ENCODE results near the gene TTC3. TPM values are rescaled to one million over a fixed set of nuclear protein-coding genes. Genes with fewer than 3 reads are reported as not detected.

Gene TTC3
- total and polyA plus RNA-seq, 10 of the 15 experiments (the other 5 are each of a cell fraction or from before 2014, with no cell fraction given), result 23.1 to 94.9 (median 72.7) TPM

GRCh38 chr21:37058261-37058660 is 14.8 kb upstream of the TTC3 start:
- no peak overlapping the region for H3K4me2 ChIP-seq (ENCODE audit: control insufficient read depth, insufficient read depth)
- no peaks in the 10 kb centered on the region for H3K4me1 ChIP-seq (ENCODE audit: control insufficient read depth, insufficient read depth, low read length)
- no peak for ATAC-seq
- H3K9ac ChIP-seq (ENCODE audit: control insufficient read depth, insufficient read depth, low read length), result no peak overlapping the region
- POLR2A ChIA-PET, result no interaction called here
- FAIRE-seq, result no peak
- H3K36me3 ChIP-seq (ENCODE audit: control insufficient read depth in 2 of 2, insufficient read depth in 2 of 2, low read length in 1 of 2), result no peaks in the 10 kb centered on the region
- no peaks in the 10 kb centered on the region for H3K79me2 ChIP-seq (ENCODE audit: control insufficient read depth, insufficient read depth, low read length)
- no peak for TF ChIP-seq MLLT1 (IDR thresholded peaks at IDR 0.05)
- no peak for TF ChIP-seq SIN3A (IDR thresholded peaks at IDR 0.05; ENCODE audit: low read depth, low read length)
- no peak for TF ChIP-seq NR2C2 (IDR thresholded peaks at IDR 0.05; ENCODE audit: borderline replicate concordance, control insufficient read depth, insufficient read length, low read depth)
- no peak for TF ChIP-seq CBX3 (IDR thresholded peaks at IDR 0.05; ENCODE audit: borderline replicate concordance, low read depth)
- TF ChIP-seq CEBPB (IDR thresholded peaks at IDR 0.05; ENCODE audit: borderline replicate concordance in 1 of 2, low read depth in 2 of 2, low read length in 2 of 2), result no peak
- no peak for TF ChIP-seq MEF2A (IDR thresholded peaks at IDR 0.05; ENCODE audit: insufficient read depth, low read depth, low read length)
- TF ChIP-seq SRF (IDR thresholded peaks at IDR 0.05; ENCODE audit: low read depth in 2 of 2, low read length in 2 of 2), result no peak
- no peak for TF ChIP-seq IKZF1 (conservative IDR thresholded peaks at IDR 0.05)
- TF ChIP-seq CTCF (IDR thresholded peaks at IDR 0.05 in 2 of 3, conservative IDR thresholded peaks at IDR 0.05 in 1 of 3; ENCODE audit: control insufficient read depth in 2 of 3, extremely low read depth in 1 of 3, insufficient read depth in 1 of 3, low read depth in 3 of 3, low read length in 3 of 3), result no peak
- intact Hi-C loops (cut with micrococcal nuclease; ENCODE audit: unreplicated experiment), result no loop called here
- WGBS (ENCODE audit: insufficient coverage, insufficient replicate concordance, low lambda C conversion rate, missing lambda C conversion rate), result 42% methylated on average over 2 of the region's 2 CpGs
- SMC1A ChIA-PET (ENCODE audit: uncharacterized antibody, unreplicated experiment), result no interaction called here
- no peaks in the 10 kb centered on the region for H4K20me1 ChIP-seq (ENCODE audit: control insufficient read depth, insufficient read depth)
- no peak overlapping the region for H3K27ac ChIP-seq (ENCODE audit: control insufficient read depth, insufficient read depth)
- BruUV-seq (replicated peaks), result no TSS peak
- RAD21 ChIA-PET (ENCODE audit: unreplicated experiment), result no interaction called here
- H3K27me3 ChIP-seq (replicated peaks in 1 of 2; ENCODE audit: control insufficient read depth in 2 of 2, insufficient read depth in 2 of 2, low read length in 1 of 2), result no peaks in the 10 kb centered on the region
- no peaks in the 10 kb centered on the region; the same call in 2 of the 3 replicates for H3K9me3 ChIP-seq (replicated peaks; ENCODE audit: control insufficient read depth, insufficient read depth, low read length)
- H2AFZ ChIP-seq (ENCODE audit: control insufficient read depth, low read depth, low read length), result no peak overlapping the region
- no peak overlapping the region for H3K4me3 ChIP-seq
- no peak for DNase-seq (ENCODE audit: low read depth, low spot score)
- CTCF ChIA-PET, result no interaction called here
- in situ Hi-C loops (cut with MboI), result no loop called here

Data from GM12878 (cell line).